H1 (cell line): ENCODE results near the gene CCDC127. TPM values are rescaled to one million over a fixed set of nuclear protein-coding genes. Genes with fewer than 3 reads are reported as not detected.

ENCODE experiments used
- CTCF ChIA-PET: fragments of 300-600 bp; sonication (Branson Sonifier 250); formaldehyde crosslinking; loops from one replicate; lab custom pipeline; 2021; ENCODE audit not compliant: partially characterized antibody; lab: Charles Lee
- POLR2A ChIA-PET: fragments of 300-600 bp; sonication (Branson Sonifier 250); formaldehyde crosslinking; loops from one replicate; lab custom pipeline; 2021; ENCODE audit warnings: inconsistent platforms; ENCODE audit not compliant: partially characterized antibody; lab: Charles Lee
- DNase-seq, 2 experiments: peaks; one replicate each; pipeline versions ENCODE4 v3.0.0 to v3.0.0-alpha.2; 2010 to 2022; ENCODE audit warnings: low spot score in 2 of 2, low read depth in 1 of 2, mixed read lengths in 1 of 2
- FAIRE-seq: peaks from 2 replicates; lab custom pipeline; 2011; peaks lifted over from hg19 to GRCh38; lab: Jason Lieb, UNC
- H2AFZ ChIP-seq: 2 replicates; pipeline ENCODE4 v1.8.1; 2012; ENCODE audit warnings: low read length, inconsistent platforms
- H2AK5ac ChIP-seq: 2 replicates; pipeline ENCODE4 v1.6.1; 2013; ENCODE audit warnings: low read depth, low read length
- H2BK120ac ChIP-seq: replicated peaks from 2 replicates; pipeline ENCODE3; 2013; ENCODE audit warnings: low read depth, low read length, inconsistent platforms
- H2BK12ac ChIP-seq: 2 replicates; pipeline ENCODE4 v1.6.1; 2013; ENCODE audit warnings: low read depth, low read length
- H2BK15ac ChIP-seq: 2 replicates; pipeline ENCODE4 v1.6.1; 2013; ENCODE audit warnings: low read length
- H2BK20ac ChIP-seq: 2 replicates; pipeline ENCODE4 v1.6.1; 2013; ENCODE audit warnings: low read length
- H2BK5ac ChIP-seq: 2 replicates; pipeline ENCODE4 v1.6.1; 2013; ENCODE audit warnings: low read depth, low read length
- H3K14ac ChIP-seq: 2 replicates; pipeline ENCODE4 v1.6.1; 2013; ENCODE audit warnings: inconsistent platforms; ENCODE audit not compliant: insufficient read length
- H3K18ac ChIP-seq: 2 replicates; pipeline ENCODE4 v1.6.1; 2013; ENCODE audit warnings: low read length; ENCODE audit errors: extremely low read depth
- H3K23ac ChIP-seq: 2 replicates; pipeline ENCODE4 v1.6.1; 2013; ENCODE audit warnings: inconsistent platforms; ENCODE audit not compliant: insufficient read length
- H3K23me2 ChIP-seq: 2 replicates; pipeline ENCODE4 v1.6.1; 2013; ENCODE audit warnings: low read depth, low read length
- H3K27ac ChIP-seq: 2 replicates; pipeline ENCODE4 v1.6.1; 2011; ENCODE audit warnings: low read depth, low read length, inconsistent platforms
- H3K27me3 ChIP-seq, 4 experiments: replicated peaks in 1 of 4; 1 replicate in 1 of 4; 2 replicates in 3 of 4; pipeline versions ENCODE4 v1.6.1 to v1.8.1; 2011 to 2013; ENCODE audit warnings: low read length in 3 of 4, mild to moderate bottlenecking in 3 of 4, inconsistent platforms in 2 of 4, mixed read lengths in 2 of 4, moderate library complexity in 1 of 4; ENCODE audit not compliant: control insufficient read depth in 3 of 4, insufficient read depth in 3 of 4; ENCODE audit errors: extremely low read depth in 1 of 4
- H3K36me3 ChIP-seq, 4 experiments: 2 replicates each; pipeline versions ENCODE4 v1.6.1 to v1.8.1; 2011 to 2013; ENCODE audit warnings: mild to moderate bottlenecking in 4 of 4, low read length in 3 of 4, moderate library complexity in 2 of 4, control low read depth in 1 of 4, inconsistent platforms in 1 of 4; ENCODE audit not compliant: insufficient read depth in 4 of 4, control insufficient read depth in 2 of 4
- H3K4ac ChIP-seq: replicated peaks from 2 replicates; pipeline ENCODE3; 2013; ENCODE audit warnings: low read length, low read depth, mixed read lengths, inconsistent platforms; ENCODE audit not compliant: insufficient read length
- H3K4me1 ChIP-seq, 4 experiments: replicated peaks in 1 of 4; 1 replicate in 1 of 4; 2 replicates in 3 of 4; pipeline versions ENCODE4 v1.6.1 to v1.8.1; 2011 to 2013; ENCODE audit warnings: low read length in 3 of 4, inconsistent platforms in 2 of 4, mixed read lengths in 1 of 4; ENCODE audit not compliant: insufficient read depth in 4 of 4, control insufficient read depth in 3 of 4
- H3K4me2 ChIP-seq, 2 experiments: 2 replicates each; pipeline versions ENCODE4 v1.6.1 to v1.8.1; 2011 to 2013; ENCODE audit warnings: low read depth in 2 of 2, low read length in 2 of 2, control low read depth in 1 of 2, inconsistent platforms in 1 of 2, mild to moderate bottlenecking in 1 of 2; ENCODE audit not compliant: insufficient read depth in 1 of 2
- H3K4me3 ChIP-seq, 4 experiments: fragments of 200-600, 300-600 bp in 1 of 4; sonication (generic), shearing (Covaris generic), sonication (Bioruptor Twin) in 1 of 4; 2 replicates each; pipeline versions ENCODE4 v1.5.1 to v1.8.1; 2011 to 2016; ENCODE audit warnings: low read length in 4 of 4, low read depth in 3 of 4, control low read depth in 2 of 4, inconsistent platforms in 2 of 4, mild to moderate bottlenecking in 2 of 4, mixed read lengths in 1 of 4, moderate library complexity in 1 of 4; ENCODE audit not compliant: insufficient read depth in 2 of 4; ENCODE audit errors: extremely low read depth in 1 of 4
- H3K56ac ChIP-seq: replicated peaks from 2 replicates; pipeline ENCODE3; 2013; ENCODE audit warnings: low read depth, mild to moderate bottlenecking, mixed read lengths, low read length, inconsistent platforms; ENCODE audit not compliant: insufficient read length
- H3K79me1 ChIP-seq: 2 replicates; pipeline ENCODE4 v1.6.1; 2013; ENCODE audit warnings: low read depth, low read length, control low read depth
- H3K79me2 ChIP-seq, 2 experiments: 2 replicates each; pipeline versions ENCODE4 v1.6.1 to v1.8.1; 2012 to 2013; ENCODE audit warnings: low read length in 2 of 2, mild to moderate bottlenecking in 2 of 2, inconsistent platforms in 1 of 2; ENCODE audit not compliant: insufficient read depth in 2 of 2, control insufficient read depth in 1 of 2
- H3K9ac ChIP-seq, 4 experiments: replicated peaks in 1 of 4; 1 replicate in 1 of 4; 2 replicates in 3 of 4; pipeline versions ENCODE4 v1.6.1 to v1.8.1; 2011 to 2013; ENCODE audit warnings: low read depth in 3 of 4, low read length in 3 of 4, control low read depth in 2 of 4, mild to moderate bottlenecking in 2 of 4, moderate library complexity in 2 of 4, inconsistent platforms in 1 of 4; ENCODE audit errors: extremely low read depth in 1 of 4
- H3K9me3 ChIP-seq, 2 experiments: 2 replicates each; pipeline versions ENCODE4 v1.6.1 to v1.8.1; 2012 to 2013; ENCODE audit warnings: mild to moderate bottlenecking in 2 of 2, moderate library complexity in 2 of 2, control low read depth in 1 of 2, inconsistent platforms in 1 of 2, low read depth in 1 of 2, low read length in 1 of 2, mixed read lengths in 1 of 2; ENCODE audit not compliant: insufficient read depth in 2 of 2
- H4K20me1 ChIP-seq, 2 experiments: replicated peaks in 1 of 2; 2 replicates each; pipeline versions ENCODE3 to v1.8.1; 2011 to 2013; ENCODE audit warnings: inconsistent platforms in 2 of 2, low read length in 2 of 2, mild to moderate bottlenecking in 1 of 2; ENCODE audit not compliant: insufficient read depth in 2 of 2, control insufficient read depth in 1 of 2
- H4K5ac ChIP-seq: 2 replicates; pipeline ENCODE4 v1.6.1; 2013; ENCODE audit warnings: low read length, low read depth, mixed read lengths, inconsistent platforms; ENCODE audit not compliant: insufficient read length
- H4K8ac ChIP-seq: 2 replicates; pipeline ENCODE4 v1.8.0; 2013; ENCODE audit warnings: mild to moderate bottlenecking, moderate library complexity, low read length, inconsistent platforms; ENCODE audit not compliant: insufficient read depth; ENCODE audit errors: extremely low read depth
- H4K91ac ChIP-seq: replicated peaks from 2 replicates; pipeline ENCODE3; 2013; ENCODE audit warnings: low read length, mixed read lengths, inconsistent platforms; ENCODE audit not compliant: insufficient read length
- PHF8 ChIP-seq: fragments of 200-600 bp; sonication (generic); conservative IDR thresholded peaks from 2 replicates; pipeline ENCODE4 v1.7.1; 2012; ENCODE audit warnings: low read depth, mild to moderate bottlenecking, inconsistent platforms, low read length, moderate library complexity
- WGBS, 2 experiments: shearing (Covaris generic) in 1 of 2; methylation state at CpG; one replicate each; pipeline versions ENCODE4 v1.1.6 to v1.1.7; 2013 to 2015; ENCODE audit warnings: low lambda C conversion rate in 2 of 2, mixed read lengths in 2 of 2, inconsistent platforms in 1 of 2, low coverage in 1 of 2, missing lambda C conversion rate in 1 of 2; ENCODE audit not compliant: insufficient replicate concordance in 2 of 2, insufficient coverage in 1 of 2, insufficient read length in 1 of 2; ENCODE audit errors: extremely low coverage in 1 of 2, missing lambda C conversion rate in 1 of 2; 5-methylcytosine and 5-hydroxymethylcytosine counted together
- polyA plus RNA-seq, 7 experiments: library from polyadenylated mRNA; depleted of rRNA in 3 of 7; stranded (reverse) in 5 of 7; unstranded in 2 of 7; fragments of >200 nt in 5 of 7; fragments of 200-250 nt in 2 of 7; gene quantifications; 1 replicate in 5 of 7; 2 replicates in 1 of 7; 4 replicates in 1 of 7; pipeline versions ENCODE4 v1.2.1 to v1.2.3, GENCODE V29; 2011 to 2013; ENCODE audit warnings: missing spikeins in 2 of 7, mixed read lengths in 2 of 7
- total RNA-seq: library from RNA; stranded (reverse); fragmentation: NEBNext Ultra II Directional; extraction: Animal tissue kit (Norgen Biotek cat#: 25700); gene quantifications from 2 replicates; pipeline ENCODE4 v1.2.1, GENCODE V29; 2021

The CCDC127 gene
- total and polyA plus RNA-seq, 2 of the 8 experiments (the other 6 are each of a cell fraction or from before 2014, with no cell fraction given): 2.9 to 8.0 TPM

GRCh38 chr5:185095-186070 lies 32.6 kb downstream of the CCDC127 start:
- H3K9ac ChIP-seq: no peak overlapping the region
- H2AK5ac ChIP-seq: no peak overlapping the region
- no peak overlapping the region for H2BK15ac ChIP-seq
- WGBS, 2 experiments: 90% methylated on average over 21 of the region's 21 CpGs; no CpG with 5 or more reads in 1 of the 2 experiments
- H3K23ac ChIP-seq: no peak overlapping the region
- no peaks in the 10 kb centered on the region for H3K27me3 ChIP-seq
- H3K36me3 ChIP-seq: peaks cover 9 to 24% (median 13%) of the 10 kb centered on the region in 4 experiments; a peak in 6 of 8 replicates
- CTCF ChIA-PET: interaction anchor here (0.6 to 1.6 kb wide), 3 partner anchors 10 to 166 kb away, joined by 3 to 5 read pairs (median 4); no protein-coding TSS in a partner anchor
- H2BK12ac ChIP-seq: no peak overlapping the region
- H3K79me1 ChIP-seq: no peaks in the 10 kb centered on the region; the same call in 1 of the 2 replicates
- no peak for FAIRE-seq
- no peak for TF ChIP-seq PHF8
- no peak overlapping the region for H3K56ac ChIP-seq
- H4K91ac ChIP-seq: no peak overlapping the region
- DNase-seq: no peak
- no peak overlapping the region for H2BK5ac ChIP-seq
- no peak overlapping the region for H3K27ac ChIP-seq
- no peak overlapping the region for H2BK120ac ChIP-seq
- no peak overlapping the region for H2BK20ac ChIP-seq
- POLR2A ChIA-PET: no interaction called here
- peaks cover 0 to 12% (median 8%) of the 10 kb centered on the region in 4 experiments; a peak in 5 of 7 replicates for H3K4me1 ChIP-seq
- H3K4ac ChIP-seq: no peak overlapping the region
- H3K9me3 ChIP-seq: no peaks in the 10 kb centered on the region
- no peak overlapping the region for H3K18ac ChIP-seq
- no peak overlapping the region for H3K4me3 ChIP-seq
- no peak overlapping the region for H2AFZ ChIP-seq
- H3K4me2 ChIP-seq: no peak overlapping the region
- peaks cover 3 to 13% of the 10 kb centered on the region in 2 experiments for H4K20me1 ChIP-seq
- no peaks in the 10 kb centered on the region for H3K23me2 ChIP-seq
- no peak overlapping the region for H4K8ac ChIP-seq
- no peaks in the 10 kb centered on the region for H3K79me2 ChIP-seq
- no peak overlapping the region for H3K14ac ChIP-seq
- no peak overlapping the region for H4K5ac ChIP-seq
